ENCODE measurements around the gene PSMD8. TPM values are rescaled to one million over a fixed set of nuclear protein-coding genes. Genes with fewer than 3 reads are reported as not detected.
A peak's percentile ranks its signal among the peaks of the same experiment; 100 is the strongest.
"Not testable (repeated sequence)": the region's sequence is repeated elsewhere in the genome, so short reads cannot be mapped to it uniquely, and the experiment has no call there.

PSMD8 gene
- total RNA-seq, 1 donor from 2014 or later = 139 TPM

DNA sequence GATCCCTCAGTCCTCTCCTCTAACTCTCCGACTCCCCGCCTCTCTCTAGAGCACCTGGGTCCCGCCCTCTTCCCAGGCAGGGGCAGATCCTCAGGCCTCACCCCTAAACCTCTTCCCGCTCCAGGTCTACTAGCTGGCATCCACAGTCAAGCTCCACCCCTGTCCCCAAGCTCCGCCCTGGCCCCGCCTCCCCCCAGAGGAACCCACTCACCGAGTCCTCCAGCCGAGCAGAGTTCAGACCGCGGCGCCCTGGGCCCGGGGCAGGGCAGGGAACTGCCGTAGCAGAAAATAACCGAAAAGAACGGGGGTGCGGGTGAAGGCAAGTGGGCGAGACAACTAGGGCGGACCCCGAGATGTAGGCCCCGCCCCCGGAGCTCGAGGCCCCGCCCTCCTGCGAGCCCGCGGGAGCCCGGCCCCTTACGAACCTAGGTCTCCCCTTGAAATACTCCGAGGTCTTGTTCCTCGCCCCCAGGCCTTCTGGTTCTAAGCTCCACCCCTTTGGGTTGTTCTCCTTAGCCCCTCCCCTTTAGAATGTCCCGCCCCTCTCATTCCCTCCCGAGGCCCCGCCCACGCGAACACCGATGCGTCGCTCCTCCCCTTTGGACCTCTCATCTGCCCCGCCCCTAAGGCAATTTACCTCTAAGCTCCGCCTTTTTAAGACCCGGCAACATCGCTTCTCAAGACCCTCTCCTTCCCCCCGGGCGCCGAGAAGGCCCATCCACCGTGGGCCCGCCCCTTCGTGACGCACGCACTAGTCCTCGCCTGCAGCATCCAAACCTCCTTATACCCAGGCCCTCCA, 13.4 kb downstream of the PSMD8 start, which contains the start of gene GGN:
GGN (minus strand) TSS at position 485 of the 799 bp plus-strand sequence. CDS start 773 bp downstream, outside the sequence.
- peak; percentile 89 for DNase-seq (ENCODE audit: low spot score)

- no peak for DNase-seq (ENCODE audit: low spot score)
Observed at GRCh38 chr19:38388349-38389100, 14.2 kb downstream of the PSMD8 start, which contains the start of gene SPRED3. TSS of gene SPRED3 (plus strand) at chr19:38388697. CDS start at chr19:38390303, 1,606 bp downstream.

- no peak for DNase-seq (ENCODE audit: low spot score)
Observed at GRCh38 chr19:38389101-38389925, 14.9 kb downstream of the PSMD8 start.

DNA sequence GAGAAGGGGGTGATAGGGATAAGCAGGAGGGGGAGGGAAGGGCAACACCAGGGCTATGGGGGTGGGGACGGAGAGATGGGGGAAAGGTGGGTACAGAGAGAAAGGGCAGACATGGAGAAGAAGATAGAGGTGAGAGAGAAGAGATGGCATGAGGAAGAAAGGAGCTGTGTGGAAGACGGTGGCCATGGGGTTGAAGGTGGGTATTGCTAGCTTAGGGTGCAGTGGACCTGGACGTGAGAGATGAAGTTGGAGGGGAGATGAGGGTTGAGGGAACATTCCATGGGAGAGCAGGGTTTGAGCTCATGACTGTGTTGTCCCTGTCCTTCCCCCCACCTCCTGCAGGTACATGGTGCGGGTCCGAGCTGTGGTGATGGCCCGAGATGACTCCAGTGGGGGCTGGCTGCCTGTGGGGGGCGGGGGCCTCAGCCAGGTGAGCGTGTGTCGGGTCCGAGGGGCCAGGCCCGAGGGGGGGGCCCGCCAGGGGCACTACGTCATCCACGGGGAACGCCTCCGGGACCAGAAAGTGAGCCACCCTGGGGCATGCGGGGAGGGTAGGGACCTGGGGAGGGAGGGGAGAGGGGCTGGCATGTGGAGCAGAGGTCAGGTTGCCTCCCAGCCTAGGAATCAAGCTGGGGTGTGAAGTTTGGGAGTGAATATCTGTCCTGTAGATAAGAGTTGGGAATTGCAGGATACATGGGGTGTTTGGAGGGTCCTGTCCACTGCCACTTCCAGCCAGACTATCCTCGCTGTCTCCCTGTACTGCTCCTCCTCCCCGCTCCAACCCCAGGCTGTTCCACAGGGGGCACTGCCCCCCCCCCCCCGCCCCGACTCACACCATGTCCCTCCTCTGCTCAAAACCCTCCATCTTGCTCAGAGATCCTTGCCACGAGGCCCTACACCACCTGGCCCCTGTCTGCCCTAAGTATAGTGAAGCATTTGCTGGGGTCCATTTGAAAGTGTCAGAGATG, 15.9 kb downstream of the PSMD8 start:
- DNase-seq (ENCODE audit: low spot score) = no peak

DNA sequence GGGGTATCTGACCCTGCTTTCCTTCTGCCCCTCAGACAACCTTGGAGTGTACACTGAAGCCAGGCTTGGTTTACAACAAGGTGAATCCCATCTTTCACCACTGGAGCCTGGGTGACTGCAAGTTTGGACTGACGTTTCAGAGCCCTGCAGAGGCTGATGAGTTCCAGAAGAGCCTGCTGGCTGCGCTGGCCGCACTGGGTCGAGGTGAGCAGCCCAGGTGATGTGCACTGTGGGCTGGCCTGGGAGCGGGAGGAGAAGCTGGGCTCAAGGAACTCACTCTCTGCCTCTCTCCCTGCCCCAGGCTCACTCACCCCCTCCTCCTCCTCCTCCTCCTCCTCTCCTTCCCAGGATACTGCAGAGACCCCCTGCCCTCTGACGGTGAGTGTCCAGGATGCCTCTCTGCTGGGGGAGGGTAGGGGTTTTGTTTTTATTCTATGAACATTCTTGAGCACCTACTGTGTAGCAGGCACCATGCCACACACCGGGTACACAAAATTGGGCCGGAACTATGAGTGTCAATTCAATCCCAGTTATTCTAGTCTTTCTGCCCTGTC, 17.6 kb downstream of the PSMD8 start:
- no peak for DNase-seq (ENCODE audit: low spot score)

GRCh38 chr19:38392707-38393308, 18.4 kb downstream of the PSMD8 start:
- DNase-seq (ENCODE audit: low spot score) = no peak

GRCh38 chr19:38394488-38394887, 20.1 kb downstream of the PSMD8 start:
- no peak for DNase-seq (ENCODE audit: low spot score)

- no peak for DNase-seq (ENCODE audit: low spot score)
Observed at GRCh38 chr19:38395381-38396114, 21.2 kb downstream of the PSMD8 start.

DNA sequence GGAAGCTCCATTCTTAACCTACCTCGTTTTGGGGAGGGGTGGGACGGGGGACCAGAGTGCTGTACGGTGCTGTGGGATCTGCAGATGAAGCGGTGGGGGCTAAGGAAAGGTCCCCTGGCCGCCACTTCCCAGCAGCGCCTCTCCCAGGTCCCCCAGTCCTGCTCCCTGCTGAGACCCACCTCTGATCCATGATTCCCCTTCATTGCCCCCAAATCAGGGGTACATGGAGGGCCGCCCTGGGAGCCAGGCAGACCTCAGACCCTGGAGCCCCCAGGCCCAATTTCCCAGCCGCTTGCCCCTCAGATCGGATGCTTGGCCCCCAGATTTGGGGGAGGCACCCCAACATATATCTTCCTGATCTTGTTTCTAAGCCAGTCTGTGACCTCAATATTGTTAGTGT, 24.7 kb downstream of the PSMD8 start:
- no peak for DNase-seq (ENCODE audit: low spot score)

DNA sequence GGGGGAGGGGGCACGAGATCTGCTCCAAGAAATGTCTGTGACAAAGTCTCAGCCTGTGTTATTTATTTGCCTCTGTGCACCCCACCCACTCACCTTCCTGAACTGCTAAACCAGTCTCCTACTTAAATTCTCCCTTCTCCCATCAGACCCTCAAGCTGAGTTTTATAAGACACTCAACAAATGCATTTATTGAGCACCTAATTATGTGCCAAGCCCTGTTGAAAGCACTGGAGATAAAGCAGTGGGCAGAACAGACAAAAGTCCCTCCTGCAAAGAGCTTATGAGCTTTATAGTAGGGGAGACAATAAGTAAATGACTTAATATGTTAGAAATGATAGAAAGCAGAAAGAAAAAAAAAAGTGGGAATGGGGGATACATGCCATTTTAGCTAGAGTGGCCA, 25.2 kb downstream of the PSMD8 start:
- no peak for DNase-seq (ENCODE audit: low spot score)

DNA sequence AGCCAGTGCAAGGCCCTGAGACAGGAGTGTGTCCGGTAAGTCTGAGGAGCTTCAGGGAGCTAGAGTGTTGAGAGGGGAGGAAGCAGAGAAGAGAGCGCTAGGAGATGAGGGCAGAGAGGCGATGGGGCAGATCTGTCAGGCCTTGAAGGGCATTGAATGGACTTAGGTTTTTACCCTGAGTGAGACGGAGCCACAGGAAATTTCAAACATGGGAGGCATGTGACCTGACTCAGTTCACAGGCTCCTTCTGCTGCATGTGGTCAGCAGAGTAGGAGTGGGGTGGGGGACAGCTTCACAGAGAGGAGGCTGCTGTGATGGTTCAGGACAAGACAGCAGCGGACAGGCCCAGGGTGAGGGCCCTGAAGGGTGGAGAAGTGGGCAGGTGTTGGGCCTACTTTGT, 26.0 kb downstream of the PSMD8 start:
- DNase-seq (ENCODE audit: low spot score) = no peak

- no peak for DNase-seq (ENCODE audit: low spot score)
Observed at GRCh38 chr19:38401148-38401547, 26.8 kb downstream of the PSMD8 start.

GRCh38 chr19:38402623-38402966, 28.2 kb downstream of the PSMD8 start:
- DNase-seq (ENCODE audit: low spot score) = no peak

GRCh38 chr19:38402967-38403674, 28.8 kb downstream of the PSMD8 start, which contains the start of gene FAM98C:
TSS of gene FAM98C (plus strand) at chr19:38403093. CDS start at chr19:38403154, 61 bp downstream.
- peak; percentile 97 for DNase-seq (ENCODE audit: low spot score)

DNA sequence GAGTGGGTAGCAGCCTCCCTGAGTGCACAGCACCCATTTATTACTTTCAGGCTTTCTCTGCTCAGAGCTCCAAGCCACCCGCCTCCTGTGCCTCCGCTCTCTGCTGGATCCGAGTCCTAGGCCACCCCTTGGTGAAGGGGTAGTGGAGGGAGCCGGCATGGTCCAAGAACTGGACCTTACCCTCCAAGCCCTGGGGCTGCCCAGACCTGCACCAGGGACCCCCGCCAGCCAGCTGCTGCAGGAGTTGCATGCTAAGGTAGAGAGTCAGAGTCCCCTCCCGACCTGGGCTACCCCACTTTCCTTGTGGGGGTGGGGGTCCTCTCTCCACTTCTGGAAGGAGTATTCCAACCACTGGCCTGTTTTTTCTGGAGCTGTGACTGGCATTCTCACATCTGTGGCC, 30.5 kb downstream of the PSMD8 start:
- no peak for DNase-seq (ENCODE audit: low spot score)

- DNase-seq (ENCODE audit: low spot score) = no peak
Observed at GRCh38 chr19:38405276-38405675, 30.9 kb downstream of the PSMD8 start.

GRCh38 chr19:38409631-38410133, 35.3 kb downstream of the PSMD8 start:
- no peak for DNase-seq (ENCODE audit: low spot score)

GRCh38 chr19:38410407-38410806, 36.0 kb downstream of the PSMD8 start:
- DNase-seq (ENCODE audit: low spot score) = not testable (repeated sequence)

Measured in ureter (tissue), 1 donor.